Breast epithelium (tissue), 4 donors: Measurements from ENCODE around the gene HEXIM1. TPM values are rescaled to one million over a fixed set of nuclear protein-coding genes. Genes with fewer than 3 reads are reported as not detected.

Experiments used
- DNase-seq, 2 donors: peaks; one replicate each; pipeline ENCODE4 v3.0.0-alpha.2; 2019; ENCODE audit warnings: low spot score in 2 of 2
- H3K27ac ChIP-seq, 2 donors: fragments of 200-600 bp; sonication (generic) in 1 of 2; one replicate each; pipeline ENCODE4 v1.5.1; 2016 to 2019; ENCODE audit warnings: mild to moderate bottlenecking in 1 of 2
- H3K27me3 ChIP-seq, 2 donors: fragments of 200-600 bp; sonication (generic) in 1 of 2; one replicate each; pipeline versions ENCODE4 v1.5.1 to v1.6.0; 2017 to 2019; ENCODE audit warnings: control low read depth in 1 of 2, mild to moderate bottlenecking in 1 of 2
- H3K36me3 ChIP-seq: fragments of 200-600 bp; one replicate; pipeline ENCODE4 v1.5.1; 2019
- H3K4me1 ChIP-seq, 2 donors: fragments of 200-600 bp; sonication (generic); one replicate each; pipeline ENCODE4 v1.5.1; 2016 to 2019; ENCODE audit warnings: control low read depth in 1 of 2
- H3K4me3 ChIP-seq, 3 donors: fragments of 200-600 bp; sonication (generic); 1 replicate in 2 of 3; 2 replicates in 1 of 3; pipeline ENCODE4 v1.5.1; 2016 to 2019; ENCODE audit warnings: mild to moderate bottlenecking in 3 of 3, moderate library complexity in 2 of 3
- H3K9me3 ChIP-seq, 2 donors: fragments of 200-600 bp; sonication (generic) in 1 of 2; one replicate each; pipeline ENCODE4 v1.5.1; 2016 to 2019; ENCODE audit warnings: control low read depth in 1 of 2
- POLR2A ChIP-seq: fragments of 450-650 bp; IDR thresholded peaks from one replicate; pipeline ENCODE4 v1.6.1; 2016; ENCODE audit warnings: antibody characterized with exemption, mild to moderate bottlenecking, moderate library complexity
- POLR2AphosphoS5 ChIP-seq, 3 donors: sonication (generic); formaldehyde crosslinking; IDR thresholded peaks; one replicate each; pipeline ENCODE4 v1.6.1; 2017; ENCODE audit warnings: antibody characterized with exemption in 3 of 3
- intact Hi-C: fragments of 100-400 bp; cut with DNase I; formaldehyde crosslinking; loops from one replicate; pipeline ENCODE4 v1.15.1; 2023; ENCODE audit warnings: low total_unique reads
- total RNA-seq, 3 donors: library from RNA; depleted of rRNA; stranded (reverse); fragments of >200 nt; gene quantifications; one replicate each; pipeline ENCODE4 v1.1.0, GENCODE V29; 2016
- TF ChIP-seq, protein P1 (sequence below), 3 donors: fragments of 450-650 bp; IDR thresholded peaks; one replicate each; pipeline ENCODE4 v1.5.1; 2016 to 2017; ENCODE audit warnings: antibody characterized with exemption in 3 of 3, mild to moderate bottlenecking in 3 of 3, moderate library complexity in 3 of 3

The HEXIM1 gene
- total RNA-seq, 3 donors from 2014 or later, result 21.3 to 35.6 (median 33.4) TPM

DNA sequence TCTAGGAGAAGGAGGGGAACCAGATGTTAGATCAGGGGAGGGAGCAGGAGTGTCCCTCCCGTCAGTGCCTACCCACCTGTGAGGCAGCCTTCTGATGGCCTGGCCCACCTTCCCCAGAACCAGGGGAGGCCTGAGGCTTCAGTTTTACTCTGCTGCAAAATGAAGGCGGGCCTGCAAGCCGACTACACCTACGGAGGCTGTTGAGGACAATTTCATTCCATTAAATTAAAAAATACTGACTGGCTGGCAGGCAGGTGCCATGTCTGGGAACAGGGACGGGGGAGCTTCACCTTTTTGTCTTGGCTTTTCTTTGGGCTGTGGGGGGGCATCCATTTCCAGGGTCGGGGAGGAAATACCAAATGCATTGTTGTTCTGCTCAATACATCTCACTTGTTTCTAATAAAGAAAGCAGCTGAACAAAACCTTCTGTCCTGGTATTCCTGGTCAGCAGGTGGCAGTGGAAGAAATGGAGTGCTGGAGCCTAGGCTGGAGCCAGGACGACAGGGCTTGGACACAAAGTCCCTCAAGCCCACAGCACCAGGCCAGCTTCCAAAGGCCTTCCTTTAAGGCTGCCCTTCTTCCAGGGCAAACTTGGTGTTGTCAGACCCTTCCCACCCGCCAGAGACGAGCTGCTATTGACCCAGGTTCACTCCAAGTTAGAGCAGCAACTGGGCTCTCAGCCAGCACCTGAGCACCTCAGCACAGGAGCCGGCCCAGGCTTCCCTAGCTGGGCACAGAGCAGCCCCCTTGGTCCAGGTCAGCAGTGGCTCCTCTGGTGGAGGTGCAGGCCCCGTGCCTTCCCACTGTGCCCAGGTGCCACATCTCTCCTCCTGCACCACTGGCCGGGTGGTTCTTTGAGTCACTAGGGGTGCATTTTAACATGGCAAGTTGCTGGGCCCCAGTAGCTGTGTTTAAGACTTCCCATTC is 39.4 kb upstream of the HEXIM1 start:
- DNase-seq, result no peak
- Histone ChIP-seq H3K9me3 (no peaks in the 10 kb centered on the region), H3K4me3 (no peak overlapping the region), H3K4me1 (peaks cover 0 to 9% of the 10 kb centered on the region in 2 donors), H3K27me3 (no peaks in the 10 kb centered on the region), H3K36me3 (peaks cover 12% of the 10 kb centered on the region), H3K27ac (peak overlapping the region; percentile 3 to 22)
- intact Hi-C loops, result loop anchor here (10.0 kb wide), 2 partner anchors 84 to 194 kb away; partner anchors contain the start of gene GFAP
- TF ChIP-seq, protein P1, sequence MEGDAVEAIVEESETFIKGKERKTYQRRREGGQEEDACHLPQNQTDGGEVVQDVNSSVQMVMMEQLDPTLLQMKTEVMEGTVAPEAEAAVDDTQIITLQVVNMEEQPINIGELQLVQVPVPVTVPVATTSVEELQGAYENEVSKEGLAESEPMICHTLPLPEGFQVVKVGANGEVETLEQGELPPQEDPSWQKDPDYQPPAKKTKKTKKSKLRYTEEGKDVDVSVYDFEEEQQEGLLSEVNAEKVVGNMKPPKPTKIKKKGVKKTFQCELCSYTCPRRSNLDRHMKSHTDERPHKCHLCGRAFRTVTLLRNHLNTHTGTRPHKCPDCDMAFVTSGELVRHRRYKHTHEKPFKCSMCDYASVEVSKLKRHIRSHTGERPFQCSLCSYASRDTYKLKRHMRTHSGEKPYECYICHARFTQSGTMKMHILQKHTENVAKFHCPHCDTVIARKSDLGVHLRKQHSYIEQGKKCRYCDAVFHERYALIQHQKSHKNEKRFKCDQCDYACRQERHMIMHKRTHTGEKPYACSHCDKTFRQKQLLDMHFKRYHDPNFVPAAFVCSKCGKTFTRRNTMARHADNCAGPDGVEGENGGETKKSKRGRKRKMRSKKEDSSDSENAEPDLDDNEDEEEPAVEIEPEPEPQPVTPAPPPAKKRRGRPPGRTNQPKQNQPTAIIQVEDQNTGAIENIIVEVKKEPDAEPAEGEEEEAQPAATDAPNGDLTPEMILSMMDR (IDR thresholded peaks at IDR 0.05), result no peak
- no peak for TF ChIP-seq POLR2AphosphoS5 (IDR thresholded peaks at IDR 0.05)
- no peak for TF ChIP-seq POLR2A

DNA sequence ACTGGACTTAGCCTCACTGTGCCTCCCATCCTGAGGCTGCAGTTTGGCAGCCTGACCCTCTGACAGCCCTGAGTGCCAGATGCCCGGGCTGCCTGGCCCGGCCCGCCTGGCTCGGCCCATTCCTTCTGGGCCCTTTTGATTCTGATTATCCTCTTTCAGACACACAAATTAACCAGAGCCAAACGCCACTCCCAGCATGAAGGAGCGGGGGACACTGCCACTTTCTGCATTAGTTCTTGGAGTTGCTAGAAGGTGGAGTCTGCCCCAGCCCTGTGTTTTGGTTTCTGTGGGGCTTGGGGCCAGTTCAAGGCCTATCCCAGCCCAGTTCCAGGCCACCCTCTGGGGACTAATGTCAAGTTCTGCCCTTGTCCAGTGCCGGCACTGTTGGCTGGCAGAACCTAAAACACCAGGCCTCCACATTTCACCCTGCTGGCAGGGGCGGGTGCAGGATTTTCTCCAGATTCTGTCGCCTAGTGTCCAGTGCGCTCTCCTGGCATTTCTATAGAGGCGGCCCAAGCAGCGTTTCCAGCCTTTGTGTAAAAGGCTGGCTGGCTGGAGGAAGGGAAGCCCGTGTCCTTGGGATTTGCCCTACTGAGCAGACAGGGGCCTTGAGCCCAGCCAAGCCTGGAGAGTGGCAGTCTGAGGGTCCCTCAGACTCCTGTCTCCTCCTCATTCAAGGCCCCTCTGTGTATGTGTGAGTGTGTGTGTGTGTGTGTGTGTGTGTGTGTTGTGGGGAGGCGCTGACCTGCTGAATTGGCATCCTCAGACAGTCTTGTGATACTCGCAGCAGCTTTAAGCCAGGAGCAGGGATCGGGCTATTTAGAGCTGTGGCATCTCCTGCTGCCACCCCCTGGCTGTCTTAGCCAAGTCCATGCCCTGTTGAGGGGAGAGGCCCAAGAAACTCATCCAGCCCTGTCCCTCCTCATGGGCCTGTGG is 37.3 kb upstream of the HEXIM1 start:
- Histone ChIP-seq H3K27me3 (no peaks in the 10 kb centered on the region), H3K36me3 (no peaks in the 10 kb centered on the region), H3K4me1 (peaks cover 0 to 9% of the 10 kb centered on the region in 2 donors), H3K9me3 (no peaks in the 10 kb centered on the region), H3K27ac (peak overlapping the region; percentile 18 to 61), H3K4me3 (no peak overlapping the region)
- TF ChIP-seq, protein P1 (IDR thresholded peaks at IDR 0.05), result no peak
- TF ChIP-seq POLR2AphosphoS5 (IDR thresholded peaks at IDR 0.05) (no peak), POLR2A (no peak)
- no peak for DNase-seq
- intact Hi-C loops, result no loop called here

DNA sequence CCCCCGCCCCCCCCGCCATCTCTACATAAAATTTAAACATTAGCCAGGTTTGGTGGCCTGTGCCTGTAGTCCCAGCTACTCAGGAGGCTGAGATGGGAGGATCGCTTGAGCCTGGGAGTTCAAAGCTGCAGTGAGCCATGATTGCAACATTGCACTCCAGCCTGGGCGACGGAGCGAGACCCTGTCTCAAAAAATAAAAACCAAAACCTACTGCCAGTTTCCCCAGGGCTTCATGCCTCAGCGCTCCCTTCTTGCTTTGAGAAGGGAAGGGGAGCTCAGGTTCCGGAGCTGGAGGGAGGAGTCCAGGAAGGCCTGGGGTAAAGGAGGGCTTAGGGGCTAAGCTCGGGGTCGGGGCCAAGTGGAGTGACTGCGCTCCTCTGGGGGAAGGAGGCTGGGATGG is 36.4 kb upstream of the HEXIM1 start:
- no peak for DNase-seq

DNA sequence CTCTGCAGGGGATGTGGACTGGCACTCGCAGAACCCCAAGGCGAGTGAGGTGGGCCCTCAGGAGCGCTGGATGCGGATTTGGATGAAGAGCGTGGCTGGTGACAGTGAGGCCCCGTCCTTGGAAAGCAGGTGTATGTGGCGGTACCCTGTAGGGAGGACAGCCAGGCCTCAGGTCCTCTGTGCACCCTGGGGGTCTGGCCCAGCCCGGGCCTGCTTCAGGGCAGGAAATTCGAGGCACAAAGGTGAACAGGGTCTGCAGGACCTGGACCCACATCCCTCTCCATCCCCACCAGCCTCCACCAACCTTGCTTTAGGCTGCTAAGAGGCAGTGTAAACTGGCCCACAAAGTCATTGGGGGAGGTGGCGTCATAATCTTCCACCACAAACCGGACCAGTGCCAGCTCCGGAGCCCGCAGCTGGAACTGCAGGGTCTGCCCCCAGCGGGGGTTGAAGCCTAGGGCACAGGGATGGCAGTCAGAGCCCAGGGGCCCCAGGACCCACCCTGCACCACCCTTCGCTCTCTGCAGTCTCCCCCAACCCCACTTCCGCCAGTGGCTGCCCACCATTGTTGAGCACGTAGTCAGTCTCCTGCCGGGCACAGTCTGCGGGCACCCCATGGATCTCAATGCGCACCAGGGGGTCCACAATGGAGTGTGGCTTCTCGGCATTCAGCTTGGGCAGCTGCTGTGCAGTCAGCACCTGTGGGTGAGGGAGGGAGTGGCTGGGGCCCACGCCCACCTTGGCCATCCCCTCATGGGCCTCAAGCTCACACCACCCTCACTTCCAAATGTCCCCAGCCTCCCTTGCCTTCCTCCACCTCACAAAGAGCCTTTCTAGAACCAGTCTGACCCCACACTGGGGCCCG is 35.5 kb upstream of the HEXIM1 start:
- intact Hi-C loops, result no loop called here
- Histone ChIP-seq H3K27ac (peak overlapping the region in 1 of 2 donors; percentile 5), H3K27me3 (no peaks in the 10 kb centered on the region), H3K36me3 (no peaks in the 10 kb centered on the region), H3K4me1 (peaks cover 0 to 9% of the 10 kb centered on the region in 2 donors), H3K9me3 (no peaks in the 10 kb centered on the region), H3K4me3 (no peak overlapping the region)
- DNase-seq, result no peak
- TF ChIP-seq, protein P1 (IDR thresholded peaks at IDR 0.05), result no peak
- TF ChIP-seq POLR2A, result no peak
- TF ChIP-seq POLR2AphosphoS5 (IDR thresholded peaks at IDR 0.05), result no peak

More for the DNA sequence above, 36.4 kb upstream of the HEXIM1 start:
- no peak for TF ChIP-seq POLR2AphosphoS5 (IDR thresholded peaks at IDR 0.05)
- TF ChIP-seq, protein P1 (IDR thresholded peaks at IDR 0.05), result no peak
- no peak for TF ChIP-seq POLR2A
- H3K27me3 ChIP-seq, result no peaks in the 10 kb centered on the region
- no peaks in the 10 kb centered on the region for H3K36me3 ChIP-seq
- peak overlapping the region; percentile 18 to 61 for H3K27ac ChIP-seq
- H3K4me1 ChIP-seq, result peaks cover 0 to 9% of the 10 kb centered on the region in 2 donors
- intact Hi-C loops, result no loop called here
- no peaks in the 10 kb centered on the region for H3K9me3 ChIP-seq
- no peak overlapping the region for H3K4me3 ChIP-seq
